Measurements from ENCODE around the gene PPP1R8. TPM values are rescaled to one million over a fixed set of nuclear protein-coding genes. Genes with fewer than 3 reads are reported as not detected.

Gene PPP1R8
- total RNA-seq, 1 experiment from 2014 or later = 57.4 TPM

GRCh38 chr1:27884006-27884954 is 53.7 kb downstream of the PPP1R8 start:
- H3K9me2 ChIP-seq (ENCODE audit: insufficient read depth) = no peaks in the 10 kb centered on the region
- ChIA-PET CTCF (no interaction called here), RAD21 (ENCODE audit: low non-redundant PET in 1 of 2, low total read pairs in 2 of 2, uncharacterized antibody in 2 of 2, unreplicated experiment in 2 of 2) (no interaction called here), POLR2A (no interaction called here)
- no peak overlapping the region for H3K4me2 ChIP-seq (ENCODE audit: low read length)
- no peaks in the 10 kb centered on the region for H4K20me1 ChIP-seq (ENCODE audit: insufficient read depth)
- peaks cover 0 to 10% of the 10 kb centered on the region in 2 experiments; a peak in 2 of 4 replicates for H3K36me3 ChIP-seq (ENCODE audit: control insufficient read depth in 1 of 2, insufficient read depth in 2 of 2, low read length in 2 of 2)
- no peaks in the 10 kb centered on the region for H3K27me3 ChIP-seq (ENCODE audit: insufficient read depth, low read length)
- intact Hi-C loops (cut with micrococcal nuclease) = no loop called here
- no peaks in the 10 kb centered on the region for H3K4me1 ChIP-seq (ENCODE audit: control insufficient read depth in 1 of 2, insufficient read depth in 2 of 2, low read length in 2 of 2)
- no peak overlapping the region for H2AFZ ChIP-seq (ENCODE audit: low read depth, low read length, poor library complexity, severe bottlenecking)
- TF ChIP-seq ELF1 (IDR thresholded peaks at IDR 0.05; ENCODE audit: borderline replicate concordance, low read depth) = no peak
- H3K4me3 ChIP-seq (replicated peaks in 1 of 2; ENCODE audit: low read depth in 1 of 2, low read length in 2 of 2) = no peak overlapping the region
- no peak overlapping the region for H3K27ac ChIP-seq (ENCODE audit: low read depth, low read length)
- DNase-seq (ENCODE audit: low read depth, low spot score) = no peak
- no peaks in the 10 kb centered on the region for H3K79me2 ChIP-seq (ENCODE audit: insufficient read depth, low read length)
- no TSS peak for BruUV-seq (replicated peaks)
- ATAC-seq = no peak
- H3K9me3 ChIP-seq (ENCODE audit: control insufficient read depth in 1 of 2, insufficient read depth in 1 of 2, low read depth in 1 of 2, low read length in 2 of 2) = no peaks in the 10 kb centered on the region
- H3K9ac ChIP-seq (ENCODE audit: low read length) = no peak overlapping the region

GRCh38 chr1:27885114-27885528 is 54.5 kb downstream of the PPP1R8 start:
- H3K4me3 ChIP-seq (replicated peaks in 1 of 2; ENCODE audit: low read depth in 1 of 2, low read length in 2 of 2) = no peak overlapping the region

More at GRCh38 chr1:27885114-27885528, 54.5 kb downstream of the PPP1R8 start:
- Histone ChIP-seq H4K20me1 (ENCODE audit: insufficient read depth) (no peaks in the 10 kb centered on the region), H3K9me3 (ENCODE audit: control insufficient read depth in 1 of 2, insufficient read depth in 1 of 2, low read depth in 1 of 2, low read length in 2 of 2) (no peaks in the 10 kb centered on the region), H3K9me2 (ENCODE audit: insufficient read depth) (no peaks in the 10 kb centered on the region), H3K79me2 (ENCODE audit: insufficient read depth, low read length) (no peaks in the 10 kb centered on the region), H3K4me1 (ENCODE audit: control insufficient read depth in 1 of 2, insufficient read depth in 2 of 2, low read length in 2 of 2) (no peaks in the 10 kb centered on the region), H3K27ac (ENCODE audit: low read depth, low read length) (no peak overlapping the region), H3K36me3 (ENCODE audit: control insufficient read depth in 1 of 2, insufficient read depth in 2 of 2, low read length in 2 of 2) (peaks cover 0 to 10% of the 10 kb centered on the region in 2 experiments; a peak in 2 of 4 replicates), H2AFZ (ENCODE audit: low read depth, low read length, poor library complexity, severe bottlenecking) (no peak overlapping the region), H3K9ac (ENCODE audit: low read length) (no peak overlapping the region), H3K27me3 (ENCODE audit: insufficient read depth, low read length) (no peaks in the 10 kb centered on the region), H3K4me2 (ENCODE audit: low read length) (no peak overlapping the region)
- POLR2A ChIA-PET = no interaction called here
- RAD21 ChIA-PET (ENCODE audit: low non-redundant PET in 1 of 2, low total read pairs in 2 of 2, uncharacterized antibody in 2 of 2, unreplicated experiment in 2 of 2) = no interaction called here
- ATAC-seq (no peak), DNase-seq (ENCODE audit: low read depth, low spot score) (no peak)
- CTCF ChIA-PET = no interaction called here
- no TSS peak for BruUV-seq (replicated peaks)
- intact Hi-C loops (cut with micrococcal nuclease) = no loop called here
- TF ChIP-seq RAD21 (IDR thresholded peaks at IDR 0.05; ENCODE audit: low read depth) (no peak), EGR1 (IDR thresholded peaks at IDR 0.05; ENCODE audit: low read depth) (no peak), MAX (IDR thresholded peaks at IDR 0.05) (no peak), ZNF274 (IDR thresholded peaks at IDR 0.05; ENCODE audit: low read depth, low read length) (no peak), SRF (IDR thresholded peaks at IDR 0.05; ENCODE audit: low read depth) (no peak), REST (IDR thresholded peaks at IDR 0.05; ENCODE audit: low read depth) (no peak), ATF3 (IDR thresholded peaks at IDR 0.05) (no peak), POLR2AphosphoS5 (IDR thresholded peaks at IDR 0.05; ENCODE audit: low read depth, low read length) (no peak), CEBPB (IDR thresholded peaks at IDR 0.05; ENCODE audit: low read depth) (no peak), EZH2 (IDR thresholded peaks at IDR 0.05) (no peak), FOSL1 (IDR thresholded peaks at IDR 0.05; ENCODE audit: low read depth) (no peak), ELF1 (IDR thresholded peaks at IDR 0.05; ENCODE audit: borderline replicate concordance, low read depth) (no peak), YY1 (IDR thresholded peaks at IDR 0.05; ENCODE audit: extremely low read depth, insufficient replicate concordance, low read depth, low read length) (no peak), TCF7L2 (IDR thresholded peaks at IDR 0.05; ENCODE audit: borderline replicate concordance, extremely low read depth, insufficient read depth, insufficient read length) (no peak), ZFX (IDR thresholded peaks at IDR 0.05) (no peak)
